WERI-Rb-1 (cell line): ENCODE results near the gene PRKAB1.
"Not testable (repeated sequence)": the region's sequence is repeated elsewhere in the genome, so short reads cannot be mapped to it uniquely, and the experiment has no call there.

ENCODE experiments used
- DNase-seq: peaks from one replicate; pipeline ENCODE4 v3.0.0-alpha.2; 2020
- H3K27ac ChIP-seq: fragments of 250-450 bp; sonication (Bioruptor Pico); 2 replicates; pipeline ENCODE4 v1.5.1; 2020; ENCODE audit warnings: mild to moderate bottlenecking, moderate library complexity
- H3K27me3 ChIP-seq: fragments of 250-450 bp; sonication (Bioruptor Pico); 2 replicates; pipeline ENCODE4 v1.5.1; 2021; ENCODE audit warnings: mild to moderate bottlenecking, low read depth, moderate library complexity; ENCODE audit not compliant: insufficient read depth, severe bottlenecking
- H3K36me3 ChIP-seq: fragments of 250-450 bp; sonication (Bioruptor Pico); 2 replicates; pipeline ENCODE4 v1.5.1; 2020; ENCODE audit warnings: mild to moderate bottlenecking, moderate library complexity
- H3K4me3 ChIP-seq: 2 replicates; pipeline ENCODE4 v1.5.1; 2011; ENCODE audit warnings: low read depth, mild to moderate bottlenecking, control low read depth, low read length
- H3K9me3 ChIP-seq: fragments of 250-450 bp; sonication (Bioruptor Pico); 2 replicates; pipeline ENCODE4 v1.5.1; 2021; ENCODE audit warnings: mild to moderate bottlenecking, moderate library complexity; ENCODE audit not compliant: severe bottlenecking
- TF ChIP-seq, protein P1 (sequence below): IDR thresholded peaks from 2 replicates; pipeline ENCODE4 v1.5.1; 2011; ENCODE audit warnings: low read depth, mild to moderate bottlenecking, control low read depth, inconsistent platforms, low read length

Gene PRKAB1

DNA sequence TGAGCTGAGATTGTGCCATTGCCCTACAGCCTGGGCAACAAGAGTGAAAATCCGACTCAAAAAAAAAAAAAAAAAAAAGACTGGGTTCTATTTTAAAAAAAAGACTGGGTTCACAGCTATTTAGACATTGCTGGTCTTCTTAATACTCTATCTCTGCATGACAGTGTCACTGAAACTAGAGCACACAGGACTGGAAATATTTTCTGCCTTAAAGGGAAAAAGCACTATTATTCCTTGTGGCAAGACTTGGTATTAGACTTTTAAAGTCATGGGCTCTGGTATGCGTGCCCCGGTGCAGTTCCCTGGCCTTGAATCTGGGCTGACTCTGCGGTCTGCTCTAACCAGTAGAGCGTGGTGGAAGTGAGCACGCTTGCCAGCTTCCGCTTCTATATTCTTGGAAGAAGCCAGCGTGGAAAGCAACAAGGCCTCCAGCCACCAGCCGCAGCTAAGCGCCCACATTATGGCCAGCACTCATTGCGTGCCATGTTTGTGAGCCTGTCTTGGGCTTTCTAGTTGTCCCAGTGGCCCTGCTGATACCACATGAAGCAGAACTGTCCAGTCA lies 31.3 kb downstream of the PRKAB1 start:
- no peak overlapping the region for H3K27ac ChIP-seq
- H3K9me3 ChIP-seq: no peaks in the 10 kb centered on the region
- H3K4me3 ChIP-seq: no peak overlapping the region
- TF ChIP-seq, protein P1, sequence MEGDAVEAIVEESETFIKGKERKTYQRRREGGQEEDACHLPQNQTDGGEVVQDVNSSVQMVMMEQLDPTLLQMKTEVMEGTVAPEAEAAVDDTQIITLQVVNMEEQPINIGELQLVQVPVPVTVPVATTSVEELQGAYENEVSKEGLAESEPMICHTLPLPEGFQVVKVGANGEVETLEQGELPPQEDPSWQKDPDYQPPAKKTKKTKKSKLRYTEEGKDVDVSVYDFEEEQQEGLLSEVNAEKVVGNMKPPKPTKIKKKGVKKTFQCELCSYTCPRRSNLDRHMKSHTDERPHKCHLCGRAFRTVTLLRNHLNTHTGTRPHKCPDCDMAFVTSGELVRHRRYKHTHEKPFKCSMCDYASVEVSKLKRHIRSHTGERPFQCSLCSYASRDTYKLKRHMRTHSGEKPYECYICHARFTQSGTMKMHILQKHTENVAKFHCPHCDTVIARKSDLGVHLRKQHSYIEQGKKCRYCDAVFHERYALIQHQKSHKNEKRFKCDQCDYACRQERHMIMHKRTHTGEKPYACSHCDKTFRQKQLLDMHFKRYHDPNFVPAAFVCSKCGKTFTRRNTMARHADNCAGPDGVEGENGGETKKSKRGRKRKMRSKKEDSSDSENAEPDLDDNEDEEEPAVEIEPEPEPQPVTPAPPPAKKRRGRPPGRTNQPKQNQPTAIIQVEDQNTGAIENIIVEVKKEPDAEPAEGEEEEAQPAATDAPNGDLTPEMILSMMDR: no peak
- no peak for DNase-seq
- peaks cover 51% of the 10 kb centered on the region for H3K36me3 ChIP-seq
- no peaks in the 10 kb centered on the region for H3K27me3 ChIP-seq

DNA sequence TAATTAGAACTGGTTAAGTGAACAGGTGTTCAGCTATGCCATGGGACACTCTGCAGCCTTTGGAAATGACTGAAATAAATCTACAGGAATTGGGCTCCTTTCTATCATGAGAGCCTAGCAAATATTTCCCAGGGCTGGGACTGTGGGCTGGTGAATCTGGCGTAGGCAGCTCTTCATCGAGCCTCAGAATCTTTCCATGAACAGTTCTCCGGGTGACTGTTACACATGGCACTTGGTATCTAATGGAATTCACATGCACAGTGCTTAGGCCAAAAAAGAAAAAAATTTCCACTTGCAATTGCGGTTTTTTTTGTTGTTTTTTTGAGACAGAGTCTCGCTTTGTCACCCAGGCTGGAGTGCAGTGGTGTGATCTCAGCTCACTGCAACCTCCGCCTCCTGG lies 32.1 kb downstream of the PRKAB1 start:
- Histone ChIP-seq H3K27ac (no peak overlapping the region), H3K4me3 (no peak overlapping the region), H3K27me3 (no peaks in the 10 kb centered on the region), H3K36me3 (peaks cover 50% of the 10 kb centered on the region), H3K9me3 (no peaks in the 10 kb centered on the region)
- TF ChIP-seq, protein P1: no peak
- DNase-seq: no peak

DNA sequence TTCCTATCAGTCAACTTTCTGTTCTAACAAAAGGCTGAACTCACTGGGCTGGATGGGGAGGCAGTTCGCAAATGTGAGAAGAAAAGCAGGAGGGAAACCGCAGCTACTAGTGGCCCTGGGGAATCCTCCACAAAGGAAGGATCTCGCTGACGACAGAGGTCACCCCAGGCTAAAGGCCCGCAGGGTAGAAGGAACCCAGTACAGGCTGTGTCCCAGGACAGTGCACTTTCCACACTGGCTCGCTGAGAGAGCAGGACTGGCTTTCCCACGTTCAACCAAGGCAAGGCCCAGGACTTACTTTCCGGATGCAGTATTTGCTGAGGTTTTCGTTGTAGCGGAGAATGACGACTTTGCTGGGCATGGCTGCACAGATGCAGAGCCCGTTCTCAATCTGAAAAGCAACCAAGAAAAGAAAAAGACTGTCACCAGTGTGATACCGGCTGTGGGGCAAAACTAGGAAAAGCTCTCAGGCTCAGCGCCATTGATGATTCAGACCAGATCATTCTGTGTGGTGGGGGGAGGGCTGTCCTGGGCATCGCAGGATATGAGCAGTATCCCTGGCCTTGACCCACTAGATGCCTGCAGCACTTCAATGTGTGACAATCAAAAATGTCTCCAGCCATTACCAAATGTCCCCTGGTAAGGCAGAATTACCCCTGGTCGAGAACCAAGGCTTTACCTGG lies 36.3 kb downstream of the PRKAB1 start:
- DNase-seq: no peak
- Histone ChIP-seq H3K36me3 (peaks cover 57% of the 10 kb centered on the region), H3K9me3 (no peaks in the 10 kb centered on the region), H3K27ac (peak overlapping the region; percentile 37), H3K27me3 (no peaks in the 10 kb centered on the region), H3K4me3 (no peak overlapping the region)
- TF ChIP-seq, protein P1: no peak

DNA sequence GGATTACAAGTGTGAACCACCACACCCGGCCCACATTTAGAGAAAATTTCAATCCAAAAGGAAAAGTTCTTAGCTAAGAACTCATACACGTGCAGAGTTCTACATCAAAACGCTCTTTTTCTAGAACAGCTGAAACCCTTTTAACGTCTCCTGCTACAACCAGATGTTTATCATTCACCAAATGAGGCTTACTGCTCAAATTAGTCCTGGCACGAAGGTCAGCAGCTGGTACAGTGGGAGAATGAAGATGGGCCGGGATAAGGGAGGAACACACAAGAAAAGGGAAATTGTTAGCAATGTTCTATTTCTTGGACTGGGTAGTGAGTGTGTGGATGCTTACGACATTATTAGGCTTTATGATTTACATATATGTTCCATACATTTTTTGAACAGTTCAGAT lies 37.2 kb downstream of the PRKAB1 start:
- Histone ChIP-seq H3K36me3 (peaks cover 59% of the 10 kb centered on the region), H3K4me3 (no peak overlapping the region), H3K27ac (no peak overlapping the region), H3K27me3 (no peaks in the 10 kb centered on the region), H3K9me3 (no peaks in the 10 kb centered on the region)
- TF ChIP-seq, protein P1: no peak
- DNase-seq: no peak

DNA sequence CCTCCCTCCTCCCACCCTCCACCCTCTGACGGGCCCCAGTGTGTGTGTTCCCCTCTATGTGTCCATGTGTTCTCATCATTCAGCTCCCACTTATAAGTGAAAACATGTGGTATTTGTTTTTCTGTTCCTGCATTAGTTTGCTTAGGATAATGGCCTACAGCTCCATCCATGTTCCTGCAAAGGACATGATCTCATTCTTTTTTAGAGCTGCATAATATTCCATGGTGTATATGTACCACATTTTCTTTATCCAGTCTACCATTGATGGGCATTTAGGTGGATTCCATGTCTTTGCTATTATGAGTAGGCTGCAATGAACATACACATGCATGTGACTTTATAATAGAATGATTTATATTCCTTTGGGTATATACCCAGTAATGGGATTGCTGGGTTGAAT lies 38.5 kb downstream of the PRKAB1 start:
- H3K36me3 ChIP-seq: peaks cover 64% of the 10 kb centered on the region
- DNase-seq, H3K9me3 ChIP-seq, H3K27ac ChIP-seq, H3K27me3 ChIP-seq, H3K4me3 ChIP-seq: not testable (repeated sequence)

DNA sequence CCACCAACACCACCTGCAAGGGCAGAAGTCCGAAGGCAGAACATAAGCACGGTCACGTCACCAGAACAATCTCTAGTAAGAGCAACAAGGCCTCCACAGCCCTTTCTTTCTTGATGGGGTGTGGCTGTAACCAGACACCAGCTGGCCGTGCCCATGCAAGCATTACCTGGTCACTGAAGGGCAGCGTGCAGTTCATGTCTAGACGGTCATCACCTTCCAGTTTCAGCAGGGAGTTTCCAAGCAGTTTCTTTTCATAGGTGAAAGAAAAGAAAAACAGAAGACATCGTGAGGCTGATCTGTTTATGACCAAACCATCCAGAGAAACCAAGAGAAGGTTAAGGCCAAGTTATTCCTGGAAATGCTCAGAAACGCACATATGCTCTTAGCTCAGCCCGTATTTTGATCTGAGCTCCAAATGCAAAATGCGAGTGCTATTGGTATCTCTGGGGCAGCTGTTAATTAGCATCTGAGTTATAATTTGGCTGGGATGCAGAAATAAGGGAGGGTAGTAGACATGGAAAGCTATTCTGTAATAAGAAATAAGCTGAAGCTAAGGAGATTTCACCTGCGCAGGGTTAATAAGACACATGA lies 42.5 kb downstream of the PRKAB1 start:
- H3K4me3 ChIP-seq: no peak overlapping the region
- DNase-seq: no peak
- no peaks in the 10 kb centered on the region for H3K9me3 ChIP-seq
- TF ChIP-seq, protein P1: no peak
- H3K27ac ChIP-seq: peak overlapping the region; percentile 12; the same call in 1 of the 2 replicates
- peaks cover 90% of the 10 kb centered on the region for H3K36me3 ChIP-seq
- H3K27me3 ChIP-seq: no peaks in the 10 kb centered on the region
